ENCODE measurements around the gene FADS2. TPM values are rescaled to one million over a fixed set of nuclear protein-coding genes. Genes with fewer than 3 reads are reported as not detected.
A peak's percentile ranks its signal among the peaks of the same experiment; 100 is the strongest.

Gene FADS2
- total and polyA plus RNA-seq, 12 donors, result 12.2 to 37.0 (median 23.5) TPM

DNA sequence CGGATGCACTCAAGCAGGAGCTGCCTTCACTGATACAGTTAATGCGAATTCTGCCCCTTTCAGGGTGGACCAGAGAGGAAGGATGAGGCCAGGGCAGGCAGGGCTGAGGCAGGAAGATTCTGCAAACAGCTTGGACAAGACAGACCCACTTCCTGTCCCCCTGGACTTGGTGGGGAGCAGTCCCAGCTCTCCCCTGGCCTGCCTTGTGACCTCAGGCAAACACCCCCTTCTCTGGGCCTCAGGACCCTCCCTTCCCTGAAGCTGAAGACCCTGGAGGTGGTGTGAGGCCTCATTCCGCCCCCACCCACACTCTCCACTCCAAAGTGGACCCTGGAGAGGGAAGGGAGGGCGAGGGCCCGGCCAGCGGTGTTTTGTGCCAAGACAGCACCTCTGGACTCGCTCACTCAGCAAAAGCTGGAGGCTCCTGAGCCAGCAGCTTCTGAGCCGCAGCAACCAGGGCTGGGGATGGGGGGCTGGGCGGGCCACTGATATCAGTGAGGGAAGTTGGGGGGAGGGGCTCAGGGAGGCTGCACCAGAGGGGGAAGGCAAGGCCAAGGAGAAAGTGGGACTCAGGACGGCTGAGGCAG, 80.7 kb downstream of the FADS2 start:
- intact Hi-C loops (cut with DNase I), result loop anchor here in 1 of 10 donors (5.0 kb wide), 1 partner anchor 38 kb away; no protein-coding TSS in a partner anchor
- ATAC-seq, result peak in 7 of 8 donors; percentile 5 to 62 (median 30)
- no peaks in the 10 kb centered on the region for H3K27me3 ChIP-seq

DNA sequence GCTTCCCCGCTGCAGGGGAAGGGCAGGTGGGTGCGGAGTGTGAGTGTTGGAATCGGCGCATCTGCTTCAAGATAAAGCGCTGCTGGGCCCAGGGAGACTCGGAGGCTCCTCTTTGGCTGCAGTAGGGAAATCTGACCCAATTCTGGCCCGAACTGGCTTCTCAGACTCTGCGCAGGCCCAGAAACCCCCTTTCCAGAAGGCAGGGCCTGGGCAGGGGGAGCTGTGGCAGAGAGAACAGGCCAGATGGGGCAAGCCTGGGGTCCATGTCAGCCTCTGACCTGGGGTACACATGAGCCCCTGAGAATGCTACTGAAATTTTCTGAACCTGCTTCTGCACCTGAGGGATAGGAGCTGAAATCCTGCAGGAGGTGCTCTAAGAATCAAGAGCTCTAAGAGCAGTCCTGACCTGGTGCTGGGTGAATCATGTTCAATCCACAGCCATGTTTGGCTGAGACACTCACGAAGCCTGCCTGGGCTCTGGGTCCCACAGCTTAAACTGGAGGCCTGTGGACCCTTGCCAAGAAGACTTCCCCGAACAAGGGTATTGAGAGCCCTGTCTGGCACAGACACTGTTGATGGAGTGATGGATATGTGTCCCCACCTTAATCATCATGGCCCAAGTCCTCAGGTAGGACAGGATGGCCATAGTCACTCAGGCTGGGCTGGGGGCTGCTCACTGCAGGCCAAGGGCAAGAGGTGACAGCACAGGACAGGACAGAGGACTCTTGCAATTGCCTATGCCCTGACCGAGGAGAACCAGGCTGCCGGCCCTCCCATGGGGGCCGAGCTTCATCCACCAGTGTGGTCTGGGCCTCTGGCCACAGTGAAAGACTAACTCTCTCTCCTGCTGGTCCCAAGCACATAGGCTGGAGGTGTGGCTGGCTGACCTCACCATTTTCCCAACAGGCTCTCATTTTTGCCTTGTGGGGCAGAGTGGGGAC, 82.4 kb downstream of the FADS2 start:
- no peak for TF ChIP-seq CTCF (IDR thresholded peaks at IDR 0.05)
- intact Hi-C loops (cut with DNase I), result no loop called here
- WGBS, 2 donors, result 76 to 79% methylated on average over 13 of the region's 13 CpGs
- Histone ChIP-seq H3K27ac (peak overlapping the region in 6 of 10 donors; percentile 19 to 65 (median 49)), H3K4me3 (no peak overlapping the region), H3K27me3 (no peaks in the 10 kb centered on the region), H3K9me3 (no peaks in the 10 kb centered on the region), H3K36me3 (peaks cover 0 to 26% (median 5%) of the 10 kb centered on the region in 9 donors), H3K4me1 (peaks cover 10 to 60% (median 32%) of the 10 kb centered on the region in 9 donors)
- DNase-seq (no peak), ATAC-seq (peak in 3 of 8 donors; percentile 16 to 24 (median 17))

More for the DNA sequence above, 80.7 kb downstream of the FADS2 start:
- Histone ChIP-seq H3K9me3 (no peaks in the 10 kb centered on the region), H3K4me3 (no peak overlapping the region), H3K36me3 (peaks cover 0 to 41% (median 5%) of the 10 kb centered on the region in 9 donors), H3K4me1 (peaks cover 10 to 56% (median 32%) of the 10 kb centered on the region in 9 donors), H3K27ac (peak overlapping the region in 7 of 10 donors; percentile 7 to 74 (median 52))
- 39 to 59% methylated on average over 10 of the region's 10 CpGs for WGBS, 2 donors
- peak; percentile 64 to 66 for DNase-seq
- no peak for TF ChIP-seq CTCF (IDR thresholded peaks at IDR 0.05)

DNA sequence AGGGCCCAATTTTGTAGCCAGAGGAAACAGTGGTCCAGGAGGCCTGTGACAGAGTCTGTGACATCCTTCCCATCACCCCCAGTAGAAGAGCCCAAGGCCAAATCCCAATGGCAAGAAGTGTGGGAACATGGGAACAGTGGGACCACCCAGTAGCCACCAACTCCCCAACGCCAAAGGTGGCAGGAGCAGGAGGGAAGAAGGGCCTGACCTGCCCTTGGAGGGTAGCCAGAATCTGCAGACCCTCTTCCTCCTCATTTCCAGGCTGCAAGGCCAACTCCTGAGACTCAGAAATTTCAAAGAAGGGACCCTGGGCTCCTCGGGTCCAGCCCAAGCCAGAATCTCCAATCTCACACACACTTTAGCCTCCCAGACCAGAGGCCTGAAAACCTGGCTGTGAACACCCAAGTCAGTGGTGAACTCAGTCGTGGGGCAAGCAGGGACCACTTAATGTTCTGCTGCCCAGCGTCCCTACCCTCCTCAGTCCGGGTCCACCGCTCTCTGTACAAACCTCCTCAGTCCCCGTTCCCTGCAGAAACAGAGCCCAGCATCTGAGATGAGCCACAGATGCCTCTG, 83.1 kb downstream of the FADS2 start:
- no peak for DNase-seq
- ATAC-seq, result peak in 1 of 8 donors; percentile 2
- 68 to 74% methylated on average over 7 of the region's 7 CpGs for WGBS, 2 donors
- intact Hi-C loops (cut with DNase I), result no loop called here
- Histone ChIP-seq H3K36me3 (peaks cover 0 to 19% (median 4%) of the 10 kb centered on the region in 9 donors), H3K4me3 (no peak overlapping the region), H3K27ac (peak overlapping the region in 7 of 10 donors; percentile 1 to 65 (median 48)), H3K4me1 (peaks cover 10 to 61% (median 32%) of the 10 kb centered on the region in 9 donors), H3K9me3 (no peaks in the 10 kb centered on the region), H3K27me3 (peaks cover 0 to under 1% (median 0%) of the 10 kb centered on the region in 7 donors)
- no peak for TF ChIP-seq CTCF (IDR thresholded peaks at IDR 0.05)

Data from heart right ventricle (tissue), 16 donors.